GM06990 (cell line): Measurements from ENCODE around the gene CACTIN.
"Not testable (repeated sequence)": the region's sequence is repeated elsewhere in the genome, so short reads cannot be mapped to it uniquely, and the experiment has no call there.

Experiments used
- DNase-seq: peaks from one replicate; pipeline ENCODE4 v3.0.0-alpha.2; 2011; ENCODE audit not compliant: insufficient read length; ENCODE audit errors: extremely low read depth
- H3K27me3 ChIP-seq: replicated peaks from 2 replicates; pipeline ENCODE4 v1.6.0; 2011; ENCODE audit warnings: low read length; ENCODE audit not compliant: control insufficient read depth, insufficient read depth
- H3K36me3 ChIP-seq: 2 replicates; pipeline ENCODE4 v1.5.1; 2011; ENCODE audit warnings: low read length; ENCODE audit not compliant: control insufficient read depth, insufficient read depth
- H3K4me3 ChIP-seq: replicated peaks from 2 replicates; pipeline ENCODE4 v1.5.1; 2011; ENCODE audit warnings: low read depth, mild to moderate bottlenecking, control low read depth, low read length
- TF ChIP-seq, protein P1 (sequence below): IDR thresholded peaks from 2 replicates; pipeline ENCODE4 v1.5.1; 2011; ENCODE audit warnings: low read length, control low read depth, mild to moderate bottlenecking, inconsistent platforms; ENCODE audit not compliant: insufficient read depth, poor library complexity, severe bottlenecking

CACTIN gene

DNA sequence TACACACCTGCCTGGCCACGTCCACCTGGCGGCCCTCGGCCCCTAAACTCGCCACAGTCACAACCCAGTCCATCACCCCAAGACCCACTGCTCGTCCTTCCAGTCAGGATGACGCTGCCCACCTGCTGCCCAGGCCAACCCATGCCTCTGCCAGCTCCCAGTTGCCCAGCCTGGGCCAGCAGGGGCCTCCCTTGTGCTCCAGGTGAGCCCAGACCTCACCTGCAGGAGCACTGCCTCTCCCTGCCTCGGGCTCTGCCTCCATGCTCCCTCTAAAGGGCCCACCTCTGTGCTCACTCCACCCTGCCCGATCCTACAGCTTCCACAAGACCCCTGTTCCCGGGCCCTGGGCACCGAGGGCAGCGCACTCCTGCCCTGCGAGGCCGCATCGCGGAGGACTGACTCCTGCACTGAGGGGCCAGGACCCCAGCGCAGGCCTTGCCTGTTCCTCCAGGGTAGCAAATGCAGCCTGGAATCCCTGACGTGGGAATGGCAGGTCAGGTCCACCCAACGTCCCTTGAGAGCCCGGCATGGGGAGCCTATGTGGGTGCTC lies 8.0 kb upstream of the CACTIN start:
- peaks cover 25% of the 10 kb centered on the region for H3K36me3 ChIP-seq
- no peak for DNase-seq
- no peak overlapping the region for H3K4me3 ChIP-seq
- no peaks in the 10 kb centered on the region for H3K27me3 ChIP-seq
- TF ChIP-seq, protein P1, sequence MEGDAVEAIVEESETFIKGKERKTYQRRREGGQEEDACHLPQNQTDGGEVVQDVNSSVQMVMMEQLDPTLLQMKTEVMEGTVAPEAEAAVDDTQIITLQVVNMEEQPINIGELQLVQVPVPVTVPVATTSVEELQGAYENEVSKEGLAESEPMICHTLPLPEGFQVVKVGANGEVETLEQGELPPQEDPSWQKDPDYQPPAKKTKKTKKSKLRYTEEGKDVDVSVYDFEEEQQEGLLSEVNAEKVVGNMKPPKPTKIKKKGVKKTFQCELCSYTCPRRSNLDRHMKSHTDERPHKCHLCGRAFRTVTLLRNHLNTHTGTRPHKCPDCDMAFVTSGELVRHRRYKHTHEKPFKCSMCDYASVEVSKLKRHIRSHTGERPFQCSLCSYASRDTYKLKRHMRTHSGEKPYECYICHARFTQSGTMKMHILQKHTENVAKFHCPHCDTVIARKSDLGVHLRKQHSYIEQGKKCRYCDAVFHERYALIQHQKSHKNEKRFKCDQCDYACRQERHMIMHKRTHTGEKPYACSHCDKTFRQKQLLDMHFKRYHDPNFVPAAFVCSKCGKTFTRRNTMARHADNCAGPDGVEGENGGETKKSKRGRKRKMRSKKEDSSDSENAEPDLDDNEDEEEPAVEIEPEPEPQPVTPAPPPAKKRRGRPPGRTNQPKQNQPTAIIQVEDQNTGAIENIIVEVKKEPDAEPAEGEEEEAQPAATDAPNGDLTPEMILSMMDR = no peak

DNA sequence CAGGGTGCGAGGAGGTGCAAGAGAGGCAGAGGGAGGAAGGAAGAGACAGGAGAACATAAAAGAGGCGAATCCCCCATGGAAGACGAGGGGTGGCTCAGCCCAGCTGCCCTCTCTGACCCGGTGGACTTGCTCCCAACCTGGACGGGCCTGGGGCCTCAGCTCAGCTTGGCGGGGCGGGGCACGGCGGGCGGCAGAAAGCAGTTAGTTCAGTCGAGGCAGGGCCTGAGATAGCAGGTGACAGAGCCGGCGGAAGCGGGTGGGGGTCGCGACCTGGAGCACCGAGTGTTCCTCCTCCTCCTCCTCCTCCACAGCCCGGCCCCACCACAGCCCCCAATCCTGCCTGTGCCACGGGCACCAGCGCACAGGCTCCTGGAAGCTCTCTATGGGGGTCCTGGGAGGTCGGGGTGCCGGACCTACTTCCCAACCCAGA lies 7.0 kb upstream of the CACTIN start:
- DNase-seq = no peak

DNA sequence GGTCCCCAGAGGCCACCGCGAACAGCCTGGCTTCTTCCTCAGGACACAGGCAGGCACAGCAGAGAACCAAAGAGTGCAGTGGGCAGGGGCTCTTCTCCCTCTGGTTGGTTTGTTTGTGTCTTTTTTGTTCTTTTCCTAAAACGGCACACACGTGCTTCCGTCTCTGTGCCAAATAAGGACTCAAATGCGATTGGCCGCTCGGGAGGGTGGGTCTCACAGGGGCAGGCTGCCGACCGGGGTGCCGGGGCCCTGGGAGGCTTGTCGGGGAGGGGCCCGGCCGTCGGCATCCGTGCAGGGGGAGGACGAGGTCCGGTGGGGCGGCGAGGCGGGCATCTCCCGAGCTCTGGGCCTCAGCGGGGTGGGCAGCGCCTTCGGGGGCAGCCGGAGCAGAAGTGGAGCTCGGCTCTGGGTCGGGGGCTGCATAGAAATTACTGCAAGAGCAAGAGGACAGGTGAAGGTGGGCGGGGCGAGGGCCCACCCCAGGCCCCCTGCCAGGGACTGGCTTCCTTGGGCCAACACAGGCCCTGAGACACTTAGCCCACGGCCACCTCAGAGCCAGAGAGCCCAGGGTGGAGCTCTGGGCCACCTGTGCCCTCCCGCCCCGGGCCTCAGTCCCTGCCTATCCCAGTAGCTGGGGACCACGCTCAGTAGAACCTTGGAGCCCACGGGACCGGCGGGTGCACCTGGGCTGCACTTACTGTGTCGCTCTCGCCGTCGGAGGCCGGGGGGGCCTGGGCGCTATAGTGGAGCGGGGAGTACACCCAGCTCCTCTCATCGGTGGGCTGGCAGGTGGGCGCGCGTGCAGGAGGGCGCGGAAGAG lies 6.4 kb upstream of the CACTIN start:
- peaks cover 13% of the 10 kb centered on the region for H3K36me3 ChIP-seq
- no peak for DNase-seq
- H3K27me3 ChIP-seq = no peaks in the 10 kb centered on the region
- TF ChIP-seq, protein P1 = no peak
- no peak overlapping the region for H3K4me3 ChIP-seq

More for the DNA sequence above, 7.0 kb upstream of the CACTIN start:
- Histone ChIP-seq H3K36me3 (peaks cover 18% of the 10 kb centered on the region), H3K27me3 (no peaks in the 10 kb centered on the region), H3K4me3 (no peak overlapping the region)
- TF ChIP-seq, protein P1 = no peak

DNA sequence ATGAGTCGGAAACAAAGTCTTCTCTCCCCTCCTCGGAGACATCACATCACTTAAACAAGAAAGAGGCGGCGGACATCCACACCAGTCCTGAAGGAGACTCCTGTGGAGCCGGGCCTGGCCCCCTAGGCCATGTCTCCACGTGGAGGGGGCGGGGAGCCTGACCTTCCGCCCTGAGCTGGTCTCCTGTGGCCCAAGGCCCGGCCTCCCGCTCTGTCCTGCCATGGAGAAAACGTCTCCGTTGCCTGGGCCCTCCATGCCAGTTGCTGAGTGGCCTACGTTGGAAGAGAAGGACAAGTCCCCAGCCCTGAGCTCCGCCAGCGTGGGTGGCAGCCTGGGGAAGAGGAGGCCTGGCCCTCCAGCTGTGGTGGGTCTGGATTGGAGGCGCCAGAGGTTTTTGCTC lies 5.5 kb upstream of the CACTIN start:
- TF ChIP-seq, protein P1 = no peak
- peaks cover 12% of the 10 kb centered on the region for H3K36me3 ChIP-seq
- DNase-seq = no peak
- no peak overlapping the region for H3K4me3 ChIP-seq
- H3K27me3 ChIP-seq = no peaks in the 10 kb centered on the region

DNA sequence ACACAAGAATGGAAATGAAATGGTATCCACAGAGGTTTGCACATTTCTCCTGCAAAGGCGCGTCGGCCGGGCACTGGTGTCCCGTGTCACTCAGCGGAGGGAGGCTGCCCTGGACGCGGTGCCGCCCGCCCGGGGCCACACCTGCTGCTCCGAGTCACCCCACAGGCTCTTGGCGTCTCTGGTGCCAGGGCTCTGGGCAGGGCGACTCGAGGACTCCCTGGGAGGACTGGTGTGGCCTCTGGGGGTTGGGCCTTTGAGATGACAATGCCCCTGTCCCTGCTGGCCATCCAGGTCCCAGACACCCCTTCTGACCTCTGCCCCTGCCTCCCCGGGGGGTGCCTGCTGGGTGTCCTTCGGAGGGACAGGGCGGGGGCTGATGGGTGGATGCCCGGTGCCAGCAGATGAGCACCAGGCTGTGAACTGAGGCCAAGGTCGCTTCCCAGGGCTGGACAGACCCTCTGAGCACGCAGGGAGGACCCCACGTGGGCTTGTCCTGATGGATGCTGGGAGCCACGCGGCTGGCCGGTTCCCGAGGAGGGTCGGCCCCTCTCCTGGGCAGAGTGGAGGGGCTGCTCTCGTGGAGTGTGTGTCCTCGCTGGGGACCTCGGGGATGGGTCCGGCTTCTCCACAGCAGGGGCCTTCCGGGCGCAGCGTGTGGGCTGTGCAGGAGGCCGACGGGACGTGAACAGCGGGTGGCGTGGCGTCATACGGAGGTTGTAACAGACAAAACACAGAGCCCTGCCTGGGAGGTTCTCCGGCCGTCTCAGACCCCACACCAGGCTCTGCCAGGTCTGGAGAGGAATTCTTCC lies 4.7 kb upstream of the CACTIN start:
- no peak for DNase-seq
- TF ChIP-seq, protein P1 = no peak
- no peaks in the 10 kb centered on the region for H3K27me3 ChIP-seq
- H3K36me3 ChIP-seq = peaks cover 8% of the 10 kb centered on the region
- no peak overlapping the region for H3K4me3 ChIP-seq

DNA sequence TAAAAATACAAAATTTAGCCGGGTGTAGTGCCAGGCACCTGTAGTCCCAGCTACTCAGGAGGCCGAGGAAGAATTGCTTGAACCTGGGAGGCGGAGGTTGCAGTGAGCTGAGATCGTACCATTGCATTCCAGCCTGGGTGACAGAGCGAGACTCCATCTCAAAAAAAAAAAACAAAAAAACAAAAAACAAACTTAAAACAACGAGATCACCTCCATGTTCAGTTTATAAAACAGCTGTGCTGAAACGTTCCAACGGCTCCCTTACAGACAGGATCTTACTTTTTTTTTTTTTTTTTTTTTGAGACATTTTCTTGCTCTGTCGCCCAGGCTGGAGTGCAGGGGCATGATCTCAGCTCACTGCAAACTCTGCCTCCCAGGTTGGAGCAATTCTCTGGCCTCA lies 2.2 kb upstream of the CACTIN start:
- DNase-seq, H3K27me3 ChIP-seq, H3K36me3 ChIP-seq, H3K4me3 ChIP-seq: not testable (repeated sequence)
